CD4-positive, alpha-beta T cell (primary cell): ENCODE data around the gene PCDHGB4. TPM values are rescaled to one million over a fixed set of nuclear protein-coding genes. Genes with fewer than 3 reads are reported as not detected.

ENCODE experiments used
- ATAC-seq: fragments of 200-7000 bp; cut with Tn5 transposase; one replicate; pipeline ENCODE4 v1.10.0; 2022; ENCODE audit warnings: mild to moderate bottlenecking; ENCODE audit not compliant: poor library complexity
- CTCF ChIA-PET: fragments of 350-600 bp; sonication (Branson Sonifier 250); formaldehyde crosslinking; loops from one replicate; lab custom pipeline; 2021; ENCODE audit warnings: antibody characterized with exemption, inconsistent platforms; lab: Charles Lee
- POLR2A ChIA-PET: fragments of 350-600 bp; sonication (Branson Sonifier 250); formaldehyde crosslinking; loops from one replicate; lab custom pipeline; 2021; ENCODE audit warnings: antibody characterized with exemption, inconsistent platforms; lab: Charles Lee
- DNase-seq, 14 experiments: peaks; one replicate each; pipeline ENCODE4 v3.0.0-alpha.2; 2013 to 2020; ENCODE audit warnings: mixed read lengths in 2 of 14
- H3K27ac ChIP-seq, 2 donors: one replicate each; pipeline versions ENCODE4 v1.5.1 to v1.7.0; 2013; ENCODE audit warnings: low read length in 2 of 2, low read depth in 1 of 2, mild to moderate bottlenecking in 1 of 2
- H3K27me3 ChIP-seq, 2 experiments: 1 replicate in 1 of 2; 2 replicates in 1 of 2; pipeline versions ENCODE4 v1.6.1 to v1.7.0; 2013; ENCODE audit warnings: low read length in 2 of 2, control low read depth in 1 of 2, mild to moderate bottlenecking in 1 of 2, moderate library complexity in 1 of 2; ENCODE audit not compliant: insufficient read depth in 2 of 2, control insufficient read depth in 1 of 2
- H3K36me3 ChIP-seq: one replicate; pipeline ENCODE4 v1.6.1; 2013; ENCODE audit warnings: low read length, control low read depth; ENCODE audit not compliant: insufficient read depth
- H3K4me1 ChIP-seq: one replicate; pipeline ENCODE4 v1.6.1; 2013; ENCODE audit warnings: low read length, control low read depth; ENCODE audit not compliant: insufficient read depth
- H3K4me3 ChIP-seq: one replicate; pipeline ENCODE4 v1.5.1; 2013; ENCODE audit warnings: mild to moderate bottlenecking, low read length, moderate library complexity
- H3K9me3 ChIP-seq, 2 experiments: 1 replicate in 1 of 2; 2 replicates in 1 of 2; pipeline versions ENCODE4 v1.6.1 to v1.7.0; 2013; ENCODE audit warnings: low read length in 2 of 2, mild to moderate bottlenecking in 2 of 2, control low read depth in 1 of 2, moderate library complexity in 1 of 2; ENCODE audit not compliant: control insufficient read depth in 1 of 2, insufficient read depth in 1 of 2
- H3K27ac Mint-ChIP-seq: one replicate; pipeline ENCODE4 v1.8.0; 2020; ENCODE audit warnings: mixed read lengths
- H3K27me3 Mint-ChIP-seq: one replicate; pipeline ENCODE4 v1.8.0; 2021; ENCODE audit warnings: mixed read lengths
- H3K36me3 Mint-ChIP-seq: one replicate; pipeline ENCODE4 v1.8.0; 2021; ENCODE audit warnings: low read depth, mixed read lengths
- H3K4me1 Mint-ChIP-seq: one replicate; pipeline ENCODE4 v1.8.0; 2021; ENCODE audit warnings: low read depth, mixed read lengths
- H3K4me3 Mint-ChIP-seq: one replicate; pipeline ENCODE4 v1.8.0; 2020; ENCODE audit warnings: mild to moderate bottlenecking, mixed read lengths
- H3K9me3 Mint-ChIP-seq: one replicate; pipeline ENCODE4 v1.8.0; 2020; ENCODE audit warnings: mixed read lengths
- intact Hi-C, 2 experiments: fragments of 100-400 bp; cut with DNase I in 1 of 2; cut with micrococcal nuclease in 1 of 2; formaldehyde crosslinking; loops; one replicate each; pipeline versions ENCODE4 v1.15.1 to v1.9.0; 2023 to 2025; cut with DNase I, micrococcal nuclease
- total RNA-seq, 174 experiments: library from RNA in 2 of 174; stranded (reverse) in 2 of 174; gene quantifications; one replicate each; pipeline ENCODE4 v1.2.3 and lab custom pipeline; 2021 to 2026
- TF ChIP-seq, protein P1 (sequence below): fragments of 200-600 bp; IDR thresholded peaks from one replicate; pipeline ENCODE4 v1.8.0; 2022; ENCODE audit warnings: antibody characterized with exemption, mild to moderate bottlenecking

Gene PCDHGB4
- total RNA-seq, 2 experiments from 2014 or later: not detected

DNA sequence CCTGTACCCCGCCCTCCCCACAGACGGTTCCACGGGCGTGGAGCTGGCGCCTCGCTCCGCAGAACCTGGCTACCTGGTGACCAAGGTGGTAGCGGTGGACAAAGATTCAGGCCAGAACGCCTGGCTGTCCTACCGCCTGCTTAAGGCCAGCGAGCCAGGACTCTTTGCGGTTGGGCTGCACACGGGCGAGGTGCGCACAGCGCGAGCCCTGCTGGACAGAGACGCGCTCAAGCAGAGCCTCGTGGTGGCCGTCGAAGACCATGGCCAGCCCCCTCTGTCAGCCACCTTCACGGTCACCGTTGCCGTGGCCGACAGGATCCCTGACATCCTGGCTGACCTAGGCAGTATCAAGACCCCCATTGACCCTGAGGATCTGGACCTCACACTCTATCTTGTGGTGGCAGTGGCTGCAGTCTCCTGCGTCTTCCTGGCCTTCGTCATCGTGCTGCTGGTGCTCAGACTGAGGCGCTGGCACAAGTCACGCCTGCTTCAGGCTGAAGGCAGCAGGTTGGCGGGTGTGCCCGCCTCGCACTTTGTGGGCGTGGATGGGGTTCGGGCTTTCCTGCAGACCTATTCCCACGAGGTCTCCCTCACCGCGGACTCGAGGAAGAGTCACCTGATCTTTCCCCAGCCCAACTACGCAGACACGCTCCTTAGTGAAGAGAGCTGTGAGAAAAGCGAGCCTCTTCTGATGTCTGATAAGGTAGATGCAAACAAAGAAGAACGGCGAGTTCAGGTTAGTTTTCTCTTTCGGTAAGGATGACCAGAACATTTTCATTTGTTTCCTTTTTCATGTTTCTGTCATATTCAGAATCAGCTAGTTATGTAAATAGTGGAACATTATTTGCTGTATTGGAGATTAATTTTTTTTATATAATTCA lies 21.2 kb upstream of the PCDHGB4 start:
- CTCF ChIA-PET: no interaction called here
- no peak for ATAC-seq
- Mint-ChIP-seq H3K4me3 (no peak overlapping the region), H3K36me3 (peaks cover 36% of the 10 kb centered on the region), H3K27ac (no peak overlapping the region), H3K4me1 (peaks cover 11% of the 10 kb centered on the region), H3K9me3 (peaks cover 25% of the 10 kb centered on the region), H3K27me3 (peaks cover 89% of the 10 kb centered on the region)
- no peaks in the 10 kb centered on the region for H3K36me3 ChIP-seq
- intact Hi-C loops: loop anchor here (10.0 kb wide), 2 partner anchors 49 to 141 kb away; partner anchors contain the start of genes PCDHB14 (in 1 of the 2), PCDHGA10 (in 1 of the 2) and PCDHGB7 (in 1 of the 2)
- DNase-seq: no peak
- H3K9me3 ChIP-seq: peaks cover 38 to 55% of the 10 kb centered on the region in 2 experiments
- H3K4me3 ChIP-seq: no peak overlapping the region
- peaks cover 8% of the 10 kb centered on the region for H3K4me1 ChIP-seq
- POLR2A ChIA-PET: no interaction called here
- peaks cover 62 to 79% of the 10 kb centered on the region in 2 experiments for H3K27me3 ChIP-seq
- no peak overlapping the region for H3K27ac ChIP-seq
- TF ChIP-seq, protein P1, sequence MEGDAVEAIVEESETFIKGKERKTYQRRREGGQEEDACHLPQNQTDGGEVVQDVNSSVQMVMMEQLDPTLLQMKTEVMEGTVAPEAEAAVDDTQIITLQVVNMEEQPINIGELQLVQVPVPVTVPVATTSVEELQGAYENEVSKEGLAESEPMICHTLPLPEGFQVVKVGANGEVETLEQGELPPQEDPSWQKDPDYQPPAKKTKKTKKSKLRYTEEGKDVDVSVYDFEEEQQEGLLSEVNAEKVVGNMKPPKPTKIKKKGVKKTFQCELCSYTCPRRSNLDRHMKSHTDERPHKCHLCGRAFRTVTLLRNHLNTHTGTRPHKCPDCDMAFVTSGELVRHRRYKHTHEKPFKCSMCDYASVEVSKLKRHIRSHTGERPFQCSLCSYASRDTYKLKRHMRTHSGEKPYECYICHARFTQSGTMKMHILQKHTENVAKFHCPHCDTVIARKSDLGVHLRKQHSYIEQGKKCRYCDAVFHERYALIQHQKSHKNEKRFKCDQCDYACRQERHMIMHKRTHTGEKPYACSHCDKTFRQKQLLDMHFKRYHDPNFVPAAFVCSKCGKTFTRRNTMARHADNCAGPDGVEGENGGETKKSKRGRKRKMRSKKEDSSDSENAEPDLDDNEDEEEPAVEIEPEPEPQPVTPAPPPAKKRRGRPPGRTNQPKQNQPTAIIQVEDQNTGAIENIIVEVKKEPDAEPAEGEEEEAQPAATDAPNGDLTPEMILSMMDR: no peak

DNA sequence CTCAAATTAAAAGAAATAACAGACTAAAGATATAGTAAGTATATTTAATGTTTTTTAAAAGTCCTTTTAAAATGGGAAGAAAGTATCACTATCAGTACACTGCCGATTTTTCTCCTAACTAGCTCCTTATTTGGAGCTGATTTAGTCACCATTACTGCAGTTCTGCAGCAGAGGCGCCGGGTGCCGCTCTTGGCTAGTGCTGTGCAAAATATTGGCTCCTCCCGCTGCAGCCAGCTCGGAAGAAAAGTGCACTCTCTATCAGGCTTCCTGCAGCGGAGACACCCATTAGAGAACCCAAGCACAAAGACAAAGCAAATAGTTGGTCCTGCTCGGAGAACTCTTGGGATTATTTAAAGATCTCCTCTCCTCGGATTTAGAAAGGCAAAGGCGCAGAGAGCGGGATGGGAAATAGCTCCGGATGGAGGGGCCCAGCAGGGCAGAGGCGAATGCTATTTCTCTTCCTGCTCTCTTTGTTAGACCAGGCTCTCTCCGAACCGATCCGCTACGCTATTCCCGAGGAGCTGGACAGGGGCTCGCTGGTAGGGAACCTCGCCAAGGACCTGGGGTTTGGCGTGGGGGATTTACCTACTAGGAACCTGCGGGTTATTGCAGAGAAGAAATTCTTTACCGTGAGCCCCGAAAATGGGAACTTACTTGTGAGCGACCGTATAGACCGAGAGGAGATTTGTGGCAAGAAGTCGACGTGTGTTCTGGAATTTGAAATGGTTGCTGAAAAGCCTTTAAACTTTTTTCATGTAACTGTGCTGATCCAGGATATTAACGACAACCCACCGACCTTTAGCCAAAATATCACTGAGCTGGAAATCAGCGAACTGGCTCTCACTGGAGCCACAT lies 17.3 kb upstream of the PCDHGB4 start, which contains the start of gene PCDHGB3:
Gene PCDHGB3, plus strand, starts transcription at position 249 of the 855 bp plus-strand sequence. Its CDS starts 153 bp downstream, at position 402.
- ChIA-PET CTCF (interaction anchor here (0.5 to 2.7 kb wide), 13 partner anchors 10 to 312 kb away, joined by 3 to 13 read pairs (median 4); partner anchors contain the start of genes PCDHGA12, PCDHGB1, PCDHGB2 and PCDHGB5), POLR2A (interaction anchor here (1.6 kb wide), 1 partner anchor 50 kb away, joined by 9 read pairs; the partner anchor contains the start of gene TAF7)
- H3K27me3 Mint-ChIP-seq: peaks cover 91% of the 10 kb centered on the region
- intact Hi-C loops: loop anchor here (10.0 kb wide), 2 partner anchors 45 to 145 kb away; partner anchors contain the start of genes PCDHB14 (in 1 of the 2), PCDHGA10 (in 1 of the 2) and PCDHGB7 (in 1 of the 2)
- H3K27me3 ChIP-seq: peaks cover 71 to 76% of the 10 kb centered on the region in 2 experiments
- peaks cover 11% of the 10 kb centered on the region for H3K4me1 Mint-ChIP-seq
- TF ChIP-seq, protein P1: no peak
- H3K9me3 Mint-ChIP-seq: peaks cover 21% of the 10 kb centered on the region
- peaks cover 34% of the 10 kb centered on the region for H3K36me3 Mint-ChIP-seq
- peaks cover 8% of the 10 kb centered on the region for H3K4me1 ChIP-seq
- no peaks in the 10 kb centered on the region for H3K36me3 ChIP-seq
- no peak within 1 kb of the TSS for H3K27ac ChIP-seq
- peaks cover 51 to 57% of the 10 kb centered on the region in 2 experiments for H3K9me3 ChIP-seq
- DNase-seq (peak in 9 of 14 experiments; percentile 4 to 61 (median 28)), ATAC-seq (peak; percentile 83)
- peak within 1 kb of the TSS; percentile 80 for H3K4me3 Mint-ChIP-seq
- no peak within 1 kb of the TSS for H3K27ac Mint-ChIP-seq
- H3K4me3 ChIP-seq: peak within 1 kb of the TSS; percentile 36
